Activated CD8-positive, alpha-beta memory T cell treated with anti-CD3 and anti-CD28 coated beads for 48 hours (primary cell): ENCODE data around the gene NLE1.
"Not testable (repeated sequence)": the region's sequence is repeated elsewhere in the genome, so short reads cannot be mapped to it uniquely, and the experiment has no call there.

Experiments
- DNase-seq, 3 experiments: peaks; one replicate each; pipeline ENCODE4 v3.0.0-alpha.2; 2020; ENCODE audit warnings: low read depth in 2 of 3, low spot score in 2 of 3

The NLE1 gene

DNA sequence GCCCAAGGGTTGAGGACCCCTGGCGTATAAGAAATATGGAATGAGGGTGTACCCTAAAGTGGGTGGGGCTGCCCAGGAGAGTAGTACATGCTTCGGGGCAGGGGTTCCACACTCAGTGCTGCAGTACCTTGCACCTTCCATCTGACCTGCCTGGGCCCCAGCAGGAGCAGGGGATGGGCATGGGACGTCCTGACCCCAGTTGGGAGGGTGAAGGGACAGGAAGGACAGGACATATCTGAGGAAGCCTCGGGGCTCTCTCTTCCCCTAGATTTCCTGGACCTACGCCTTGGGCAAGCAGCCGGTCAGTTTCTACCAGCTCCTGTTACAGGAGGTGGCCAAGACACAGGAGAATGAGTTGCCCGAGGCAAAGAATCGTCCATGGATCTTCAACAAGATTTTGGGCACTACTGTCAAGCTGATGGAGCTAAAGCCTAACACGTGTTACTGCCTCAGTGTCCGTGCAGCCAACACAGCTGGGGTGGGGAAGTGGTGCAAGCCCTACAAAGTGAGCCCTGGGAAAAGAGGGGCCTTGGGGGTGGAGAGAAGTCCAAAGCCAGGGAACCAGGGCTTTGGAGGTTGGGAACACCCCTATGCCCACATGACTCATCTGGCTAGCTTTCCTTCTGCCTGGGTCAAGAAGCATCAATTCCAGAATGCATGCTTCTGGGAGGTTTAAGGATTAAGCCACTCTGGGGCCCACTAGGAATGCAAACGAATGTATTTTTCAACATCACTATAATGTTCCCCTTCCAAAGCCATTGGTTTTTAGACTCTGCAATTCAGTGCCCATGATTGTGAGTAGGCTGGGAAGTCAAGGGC, 12.7 kb downstream of the NLE1 start:
- no peak for DNase-seq

DNA sequence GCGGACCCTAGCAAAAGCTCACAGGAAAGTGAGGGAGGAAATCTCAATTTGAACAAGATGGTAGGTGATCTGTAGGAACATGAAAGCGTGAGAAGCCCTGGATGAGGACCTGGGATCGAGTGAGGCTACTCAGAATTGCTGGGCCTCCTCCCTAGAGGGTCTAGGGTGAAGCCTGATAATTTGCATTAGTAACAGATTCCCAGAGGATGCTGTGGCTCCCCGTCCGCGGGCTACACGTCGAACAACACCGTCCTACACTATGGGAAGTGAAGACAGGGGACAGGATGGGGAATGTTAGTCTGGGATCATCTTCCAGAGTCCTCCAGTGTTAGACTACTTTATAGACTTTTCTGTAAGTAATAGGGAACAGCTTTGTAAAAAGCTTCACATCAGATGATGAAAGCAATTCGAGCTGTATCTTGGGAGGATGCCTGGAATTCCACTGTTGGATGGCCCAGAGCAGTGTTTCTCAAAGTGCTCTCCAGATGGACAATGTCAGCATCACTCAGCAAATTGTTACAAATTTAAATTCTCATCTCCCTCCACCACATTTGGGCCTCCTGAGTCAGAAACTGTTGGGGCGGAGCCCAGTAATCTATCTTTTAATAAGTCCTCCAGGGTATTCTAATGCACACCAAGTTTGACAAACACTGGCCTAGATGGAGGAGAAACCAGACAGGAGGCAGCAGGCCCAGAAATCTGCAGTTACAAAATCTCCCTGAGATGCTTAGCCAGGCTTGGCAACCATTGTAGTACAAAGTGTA, 14.2 kb downstream of the NLE1 start:
- no peak for DNase-seq

DNA sequence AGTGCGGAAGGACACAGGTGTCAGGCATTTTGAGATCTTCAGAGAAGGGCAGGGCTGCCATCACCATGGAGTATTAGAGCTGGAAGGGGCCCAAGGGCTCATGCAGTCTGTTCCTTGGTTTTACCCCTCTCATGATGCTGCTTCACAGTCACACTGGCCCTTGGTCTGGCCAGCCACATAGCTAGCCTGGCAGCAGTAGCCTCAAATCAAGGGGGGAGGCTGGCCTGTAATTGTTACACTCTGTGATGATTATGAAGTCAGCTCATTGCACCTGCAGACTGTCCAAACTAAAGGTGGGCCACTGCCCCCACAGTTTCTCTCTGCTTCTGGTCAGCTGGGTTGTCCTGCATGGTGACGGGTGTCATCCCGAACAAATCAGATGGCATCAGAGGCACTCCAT, 20.8 kb downstream of the NLE1 start, which contains the start of gene FNDC8:
Gene FNDC8, plus strand, starts transcription at position 301 of the 400 bp plus-strand sequence. Its CDS starts 79 bp downstream, at position 380.
- DNase-seq: no peak

DNA sequence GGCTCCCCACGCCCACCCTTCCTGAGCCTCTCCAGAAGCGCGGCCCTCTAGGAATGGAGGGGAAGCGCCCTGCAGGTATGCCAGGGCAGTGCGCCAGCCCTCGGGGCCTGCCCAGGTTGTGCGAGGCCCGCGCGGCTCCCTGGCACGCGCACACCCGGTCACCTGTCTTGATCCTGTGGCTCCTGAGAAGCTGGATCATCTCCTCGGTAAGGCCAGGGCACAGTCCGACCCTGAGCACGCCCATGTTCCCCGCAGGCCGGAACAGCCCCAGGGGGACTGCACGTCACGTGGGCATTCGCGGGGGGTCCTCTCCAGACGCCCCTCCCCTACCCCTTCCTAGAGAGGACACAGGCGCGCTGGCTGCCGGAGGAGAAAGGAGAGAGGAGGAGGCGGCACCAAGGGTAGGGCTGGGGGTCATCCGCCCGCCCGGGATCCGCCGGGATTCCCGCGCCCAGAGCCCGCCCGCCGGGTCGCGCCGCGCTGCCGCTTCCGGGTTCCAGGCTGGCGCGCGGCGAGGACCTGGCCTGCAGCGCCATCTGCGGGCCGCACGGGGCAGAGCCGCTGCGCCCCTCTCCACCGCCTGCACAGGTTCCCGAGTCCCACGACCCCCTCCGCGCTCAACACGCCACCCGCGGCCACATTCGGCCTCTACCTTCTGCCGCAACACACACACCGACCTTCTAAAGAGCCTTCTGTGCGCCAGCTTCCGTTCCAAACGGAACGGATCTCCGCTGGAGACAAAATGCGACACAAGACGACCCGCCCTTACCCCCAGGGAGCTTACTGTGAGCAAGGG, 22.5 kb downstream of the NLE1 start, which contains the start of gene RAD51D:
Gene RAD51D, minus strand, starts transcription at position 491 of the 796 bp plus-strand sequence. Its CDS starts 247 bp downstream, at position 244.
- peak; percentile 58 to 70 (median 66) for DNase-seq

DNA sequence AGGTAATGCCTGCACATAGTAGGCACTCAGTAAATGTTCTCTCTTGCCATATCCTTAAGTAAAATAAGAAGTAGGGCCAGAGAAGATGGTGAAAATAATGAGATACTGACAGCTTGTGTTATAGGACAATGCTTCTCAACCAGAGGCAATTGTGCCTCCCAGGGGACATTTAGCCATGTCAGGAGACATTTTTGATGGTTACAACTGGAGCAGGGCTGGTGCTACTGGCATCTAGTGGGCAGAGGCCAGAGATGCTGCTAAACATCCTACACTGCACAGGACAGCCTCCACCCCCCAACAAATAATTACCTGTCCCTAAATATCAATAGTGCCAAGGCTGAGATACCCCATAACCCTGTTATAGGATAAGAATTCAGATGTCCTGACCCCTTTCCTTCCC, 24.1 kb downstream of the NLE1 start:
- no peak for DNase-seq

DNA sequence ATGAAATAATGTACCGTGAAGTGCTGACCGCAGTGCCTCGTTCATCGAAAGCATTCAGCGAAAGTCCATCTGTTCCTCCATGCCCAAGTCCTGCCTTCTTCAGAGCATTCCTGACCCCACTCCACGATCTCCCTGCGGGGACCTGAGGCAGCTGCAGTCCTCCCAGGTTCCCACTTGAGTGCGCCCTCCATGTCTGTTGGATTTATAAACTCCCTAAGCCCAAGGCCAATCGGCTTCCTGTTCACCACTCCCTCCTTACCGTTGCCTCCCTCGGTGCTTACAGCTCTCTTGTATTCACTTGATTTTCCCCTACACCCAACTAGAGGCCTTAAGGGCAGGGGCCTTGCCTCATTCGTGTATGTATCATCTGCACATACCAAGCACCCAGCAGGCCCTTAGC, 25.3 kb downstream of the NLE1 start:
- no peak for DNase-seq

DNA sequence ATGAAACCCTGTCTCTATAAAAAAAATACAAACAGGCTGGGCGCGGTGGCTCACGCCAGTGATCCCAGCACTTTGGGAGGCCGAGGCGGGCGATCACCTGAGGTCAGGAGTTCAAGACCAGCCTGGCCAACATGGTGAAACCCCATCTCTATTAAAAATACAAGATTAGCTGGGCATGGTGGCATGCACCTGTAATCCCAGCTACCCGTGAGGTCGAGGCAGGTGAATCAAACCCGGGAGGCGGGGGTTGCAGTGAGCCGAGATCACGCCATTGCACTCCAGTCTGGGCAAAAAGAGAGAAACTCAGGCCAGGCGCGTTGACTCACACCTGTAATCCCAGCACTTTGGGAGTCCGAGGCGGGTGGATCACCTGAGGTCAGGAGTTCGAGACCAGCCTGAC, 31.3 kb downstream of the NLE1 start:
- DNase-seq: not testable (repeated sequence)

DNA sequence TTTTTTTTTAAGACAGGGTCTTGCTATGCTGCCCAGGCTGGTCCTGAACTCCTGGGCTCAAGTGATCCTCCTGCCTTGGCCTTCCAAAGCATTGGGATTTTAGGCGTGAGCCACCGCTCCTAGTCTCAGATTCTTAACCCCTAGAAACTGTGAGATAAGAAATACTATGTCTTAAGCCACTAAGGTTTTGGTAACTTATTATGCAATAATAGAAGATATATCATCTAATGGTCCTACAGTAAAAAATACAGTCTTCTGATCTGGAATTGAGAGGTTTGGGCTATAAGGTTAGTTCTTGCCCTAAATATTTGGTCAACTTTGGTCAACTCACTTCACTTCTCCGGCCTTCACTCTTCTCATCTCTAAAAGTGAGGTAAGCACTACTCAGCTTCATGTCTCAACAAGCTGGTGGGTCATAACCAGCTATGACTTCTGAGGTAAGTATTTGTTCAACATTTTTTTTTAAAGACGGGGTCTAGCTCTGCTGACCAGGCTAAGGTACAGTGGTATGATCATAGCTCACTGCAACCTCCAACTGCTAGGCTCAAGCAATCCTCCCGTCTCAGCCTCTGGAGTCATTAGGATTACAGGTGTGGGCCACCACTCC, 37.2 kb downstream of the NLE1 start:
- DNase-seq: no peak

DNA sequence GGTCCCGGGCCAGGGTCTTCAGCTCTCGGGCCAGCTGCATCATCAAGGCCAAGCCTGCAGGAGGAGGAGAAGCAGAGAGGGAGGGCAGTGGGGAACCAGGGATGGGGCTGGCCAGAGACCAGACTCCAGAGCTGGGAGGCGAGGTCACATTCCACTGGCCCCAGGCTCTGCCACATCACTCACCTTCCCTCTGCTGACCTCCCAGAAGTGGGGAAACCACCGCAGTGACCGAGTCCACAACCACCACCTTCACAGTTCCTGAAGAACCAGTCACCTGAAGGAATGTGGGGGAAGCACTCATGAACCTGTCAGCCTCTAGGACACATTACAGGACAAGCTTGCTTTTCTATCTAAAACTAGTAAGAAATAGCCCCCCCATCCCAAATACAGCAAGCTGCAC, 38.8 kb downstream of the NLE1 start:
- no peak for DNase-seq

DNA sequence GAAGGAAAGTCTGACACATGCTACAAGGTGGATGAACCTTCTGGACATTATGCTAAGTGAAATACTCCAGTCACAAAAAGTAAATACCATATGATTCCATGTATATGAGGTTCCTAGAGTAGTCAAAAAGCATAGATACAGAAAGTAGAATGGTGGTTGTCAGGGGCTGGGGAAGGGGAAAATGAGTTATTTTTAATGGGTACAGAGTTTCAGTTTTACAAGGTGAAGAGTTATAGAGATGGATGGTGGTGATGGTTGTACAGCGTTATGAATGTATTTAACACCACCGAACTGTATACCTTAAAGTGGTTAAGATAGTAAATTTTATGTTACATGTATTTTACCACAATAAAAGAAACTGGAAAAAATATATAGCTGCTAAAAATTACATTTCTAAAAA, 40.4 kb downstream of the NLE1 start:
- DNase-seq: no peak

DNA sequence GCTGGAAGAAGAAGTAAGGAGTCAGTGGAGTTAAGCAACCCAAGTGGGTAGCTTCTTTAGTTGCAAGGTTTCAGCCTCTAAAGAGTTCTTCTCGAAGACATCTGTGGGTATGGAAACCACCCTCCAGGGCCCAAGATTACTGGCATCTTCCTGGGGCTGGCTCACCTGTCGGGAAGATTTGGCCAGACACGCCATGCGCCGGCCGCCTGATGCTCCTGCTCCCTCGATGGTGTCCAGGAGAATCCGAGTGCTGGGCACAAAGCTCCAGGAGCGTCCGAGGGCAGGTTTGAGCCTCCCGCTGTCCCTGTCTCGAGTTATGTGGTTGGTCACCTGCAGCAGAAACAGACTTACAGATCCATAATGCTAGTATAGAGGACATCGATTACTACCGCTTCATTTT, 41.1 kb downstream of the NLE1 start:
- no peak for DNase-seq

DNA sequence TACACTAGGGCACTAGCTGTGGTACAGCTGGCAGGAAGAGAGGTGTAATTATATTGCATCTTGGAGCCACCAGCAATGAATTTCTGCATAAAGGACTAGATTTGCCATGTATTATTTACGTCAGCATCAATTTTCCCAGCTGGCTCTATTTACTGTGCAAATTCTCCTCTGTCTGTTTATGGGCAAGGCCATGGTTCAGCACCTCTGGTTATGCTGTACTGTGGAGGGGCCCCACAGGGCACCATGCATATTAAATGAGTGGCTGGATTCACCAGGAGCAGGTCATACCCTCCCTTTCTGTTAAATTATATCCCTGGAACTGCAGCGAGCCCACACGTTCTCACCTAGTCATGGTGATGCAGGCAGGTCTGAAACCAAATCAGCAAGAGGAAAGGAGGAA, 42.2 kb downstream of the NLE1 start:
- DNase-seq: no peak

DNA sequence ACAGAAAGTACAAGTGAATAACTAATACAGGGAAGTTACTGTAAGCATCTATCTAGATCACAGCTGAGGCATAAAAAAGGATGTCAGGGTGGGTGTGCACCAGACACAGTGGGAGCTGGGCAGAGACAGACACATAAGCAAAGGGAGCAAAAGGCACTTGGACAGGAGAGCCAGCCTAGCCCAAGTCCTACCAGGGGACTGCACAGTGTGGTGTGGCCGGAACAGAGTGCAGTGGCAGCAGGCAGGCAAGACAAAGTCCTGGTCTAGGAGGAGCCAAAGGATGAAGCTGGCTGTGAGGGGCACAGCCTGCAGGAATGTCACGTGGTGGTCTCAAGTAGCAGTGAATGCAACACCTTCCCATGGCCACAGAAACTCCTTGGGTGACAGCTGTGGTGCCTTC, 44.3 kb downstream of the NLE1 start:
- DNase-seq: no peak

DNA sequence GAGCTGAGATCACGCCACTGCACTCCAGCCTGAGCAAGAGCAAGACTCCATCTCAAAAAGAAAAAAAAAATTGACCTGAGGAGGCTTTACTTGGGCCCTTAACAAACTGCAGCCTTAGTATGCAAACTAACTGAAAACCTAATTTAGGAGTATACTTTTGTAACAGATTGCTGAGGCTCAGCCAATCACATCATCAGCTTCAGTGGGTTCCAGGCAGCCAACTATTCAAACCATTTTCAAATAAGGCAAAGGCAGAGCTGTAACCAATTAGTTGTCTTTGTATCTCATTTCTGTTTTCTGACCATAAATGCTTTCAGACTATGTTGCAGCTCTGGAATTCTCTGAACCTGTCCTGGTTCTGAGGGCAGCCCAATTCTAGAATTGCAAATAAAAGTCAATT, 46.4 kb downstream of the NLE1 start:
- DNase-seq: no peak

DNA sequence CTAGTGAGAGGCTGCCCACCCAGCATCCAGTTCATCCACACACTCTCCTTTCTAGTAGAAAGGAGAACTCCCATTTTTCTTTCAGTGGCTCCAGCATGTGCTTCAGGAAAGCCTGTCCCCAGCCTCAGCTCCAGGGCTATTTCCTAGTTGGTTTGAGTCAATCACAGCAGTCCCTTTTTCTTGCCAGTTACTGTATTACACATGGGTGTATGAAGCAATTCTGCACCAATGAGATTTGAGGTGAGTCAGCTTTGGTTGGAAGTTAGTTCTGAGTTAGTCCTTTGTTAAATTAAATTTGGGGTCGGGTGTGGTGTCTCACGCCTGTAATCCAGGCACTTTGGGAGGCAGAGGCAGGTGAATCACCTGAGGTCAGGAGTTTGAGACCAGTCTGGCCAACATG, 47.2 kb downstream of the NLE1 start:
- no peak for DNase-seq

DNA sequence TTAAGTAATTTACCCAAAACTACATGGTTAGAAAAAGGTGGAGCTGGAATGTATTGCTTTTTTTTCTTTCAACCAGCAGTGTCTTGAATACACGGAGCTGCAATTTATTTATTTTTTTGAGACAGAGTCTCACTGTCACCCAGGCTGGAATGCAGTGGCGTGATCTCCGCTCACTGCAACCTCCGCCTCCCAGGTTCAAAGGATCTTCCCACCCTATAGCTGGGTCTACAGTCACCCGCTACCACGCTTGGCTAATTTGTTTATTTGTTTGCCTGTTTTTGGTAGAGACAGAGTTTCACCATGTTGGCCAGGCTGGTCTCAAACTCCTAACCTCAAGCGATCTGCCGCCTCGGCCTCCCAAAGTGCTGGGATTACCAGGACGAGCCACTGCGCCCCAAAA, 51.4 kb downstream of the NLE1 start:
- not testable (repeated sequence) for DNase-seq

DNA sequence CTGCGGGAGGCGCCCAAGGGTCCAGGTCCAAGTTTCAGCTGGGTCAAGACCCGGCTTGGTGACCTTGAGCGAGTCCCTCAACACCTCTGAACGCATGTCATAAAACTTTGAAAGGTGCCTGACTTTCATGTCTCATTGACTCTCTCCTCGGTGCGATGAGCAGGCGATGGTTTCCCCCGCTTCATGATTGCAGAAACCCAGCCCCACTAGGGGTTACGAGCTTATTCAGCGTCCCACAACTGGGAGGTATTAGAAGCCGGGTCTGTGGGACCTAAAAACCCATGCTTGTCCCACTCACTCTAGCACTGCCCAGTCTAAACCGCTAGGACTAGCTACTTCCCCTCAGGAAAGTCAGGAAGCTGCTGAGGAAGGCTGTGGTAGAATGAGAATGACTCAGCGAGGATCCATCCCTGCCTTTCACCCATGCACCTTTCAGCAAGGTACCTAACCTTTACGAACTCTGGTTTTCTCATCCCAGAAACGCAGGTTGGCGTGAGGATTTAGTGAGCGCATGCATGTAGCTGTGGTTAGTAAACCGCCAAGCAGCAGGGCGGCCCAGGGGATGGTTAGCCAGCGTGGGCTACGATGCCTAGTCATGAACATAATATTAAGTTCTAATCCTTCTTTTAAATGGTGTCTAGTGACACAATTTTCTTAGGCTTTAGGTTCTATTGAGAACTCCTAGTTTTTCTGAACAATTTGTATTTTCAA, 52.4 kb downstream of the NLE1 start:
- peak in 2 of 3 experiments; percentile 31 to 58 for DNase-seq

DNA sequence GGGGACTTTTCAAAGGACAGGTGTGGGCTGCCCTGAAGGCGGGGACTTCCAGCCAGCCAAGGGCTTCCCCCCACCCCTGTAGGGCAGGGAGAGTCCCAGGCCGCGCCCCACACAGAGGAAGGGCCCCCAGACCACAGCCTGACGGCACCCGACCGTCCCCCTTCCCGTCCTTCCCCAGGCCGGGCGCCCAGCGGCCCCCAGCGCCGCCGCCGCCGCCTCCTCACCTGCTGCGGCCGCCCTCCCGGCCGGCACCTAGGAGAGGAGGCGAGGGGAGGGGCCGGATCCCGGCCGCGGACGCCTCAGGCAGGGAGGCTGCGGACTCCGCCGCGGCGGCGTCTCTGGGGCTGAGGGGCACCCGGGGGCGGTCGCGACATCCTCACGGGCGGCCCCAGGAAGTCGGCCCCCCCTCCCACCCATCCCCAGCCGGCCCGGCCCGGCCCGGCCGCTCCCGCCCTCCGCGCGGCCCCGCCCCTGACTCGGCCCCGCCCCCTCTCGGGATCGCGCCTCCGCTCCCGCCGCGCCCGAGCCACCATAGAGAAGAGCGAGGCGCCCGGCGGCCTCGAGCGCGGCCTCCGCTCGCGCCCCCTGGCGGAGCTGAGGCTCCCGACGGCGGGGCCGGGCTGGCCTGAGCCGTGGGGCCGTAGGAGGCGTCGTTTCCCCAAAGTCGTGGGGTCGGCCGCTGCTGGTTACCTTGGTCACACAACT, 53.1 kb downstream of the NLE1 start:
- DNase-seq: peak; percentile 82 to 88 (median 87)

DNA sequence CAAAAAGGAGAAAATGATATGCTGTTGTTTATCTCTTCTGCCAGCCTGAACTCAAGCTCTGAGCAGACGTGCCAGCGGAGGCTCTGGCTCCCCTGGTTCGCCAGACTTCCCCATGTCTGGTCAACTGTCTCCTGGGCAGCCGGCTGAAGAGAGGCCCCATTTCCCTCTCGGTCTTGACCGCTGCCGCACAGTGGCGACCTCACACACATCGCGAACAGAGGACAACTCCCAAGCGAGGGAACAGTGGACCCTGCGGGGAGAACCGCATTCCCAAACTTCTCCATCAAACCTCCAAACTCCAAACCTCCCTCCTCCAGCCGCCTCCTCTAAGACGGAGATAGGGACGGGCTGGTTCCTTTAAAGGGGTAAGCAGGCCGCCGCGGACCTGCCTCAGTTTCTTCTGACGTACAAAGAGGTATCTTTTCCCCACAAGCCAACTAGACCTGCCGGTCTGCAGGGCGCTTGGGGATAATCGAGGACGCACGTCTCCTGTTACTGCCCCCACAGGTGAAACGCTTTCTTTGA, 53.7 kb downstream of the NLE1 start:
- DNase-seq: peak in 1 of 3 experiments; percentile 22
